DND-41 (cell line): Measurements from ENCODE around the gene RAPGEF5.

Source experiments
- ATAC-seq: fragments of 200-7000 bp; cut with Tn5 transposase; 3 replicates; pipeline ENCODE4 v1.9.1; 2021; ENCODE audit warnings: low read depth; ENCODE audit not compliant: insufficient read depth
- DNase-seq: peaks from one replicate; pipeline ENCODE4 v3.0.0-alpha.2; 2020
- H2AFZ ChIP-seq: 2 replicates; pipeline ENCODE4 v1.6.0; 2012; ENCODE audit warnings: low read depth, low read length
- H3K27ac ChIP-seq: 2 replicates; pipeline ENCODE4 v1.5.1; 2012; ENCODE audit warnings: low read length, inconsistent platforms
- H3K27me3 ChIP-seq: fragments of 200-600 bp; sonication (generic); 2 replicates; pipeline ENCODE4 v1.6.0; 2012; ENCODE audit warnings: low read length, mild to moderate bottlenecking, inconsistent platforms; ENCODE audit not compliant: insufficient read depth, poor library complexity
- H3K36me3 ChIP-seq: 2 replicates; pipeline ENCODE4 v1.5.1; 2012; ENCODE audit warnings: low read length, inconsistent platforms; ENCODE audit not compliant: insufficient read depth
- H3K4me1 ChIP-seq: 2 replicates; pipeline ENCODE4 v1.5.1; 2012; ENCODE audit warnings: mild to moderate bottlenecking, low read length; ENCODE audit not compliant: insufficient read depth
- H3K4me2 ChIP-seq: 2 replicates; pipeline ENCODE4 v1.6.0; 2012; ENCODE audit warnings: mild to moderate bottlenecking, moderate library complexity, low read length, inconsistent platforms; ENCODE audit not compliant: insufficient read depth
- H3K4me3 ChIP-seq, 2 experiments: fragments of 200-600 bp in 1 of 2; shearing (Covaris generic) in 1 of 2; 2 replicates each; pipeline ENCODE4 v1.5.1; 2012 to 2016; ENCODE audit warnings: inconsistent platforms in 2 of 2, low read length in 2 of 2, mild to moderate bottlenecking in 2 of 2, low read depth in 1 of 2, moderate library complexity in 1 of 2
- H3K79me2 ChIP-seq: 2 replicates; pipeline ENCODE4 v1.6.0; 2012; ENCODE audit warnings: low read length, inconsistent platforms; ENCODE audit not compliant: insufficient read depth
- H3K9ac ChIP-seq: 2 replicates; pipeline ENCODE4 v1.6.0; 2012; ENCODE audit warnings: low read depth, mild to moderate bottlenecking, inconsistent platforms, low read length, moderate library complexity
- H3K9me3 ChIP-seq: 2 replicates; pipeline ENCODE4 v1.5.1; 2012; ENCODE audit warnings: low read length, moderate library complexity, mild to moderate bottlenecking, inconsistent platforms; ENCODE audit not compliant: insufficient read depth, severe bottlenecking
- H4K20me1 ChIP-seq: 2 replicates; pipeline ENCODE4 v1.6.0; 2012; ENCODE audit warnings: low read length; ENCODE audit not compliant: insufficient read depth
- EZH2 ChIP-seq: IDR thresholded peaks from 3 replicates; pipeline ENCODE4 v1.6.1; 2012; ENCODE audit warnings: borderline replicate concordance, low read depth, mild to moderate bottlenecking, moderate library complexity, low read length, inconsistent platforms; ENCODE audit not compliant: severe bottlenecking
- TF ChIP-seq, protein P1 (sequence below): IDR thresholded peaks from 2 replicates; pipeline ENCODE4 v1.5.1; 2012; ENCODE audit warnings: borderline replicate concordance, low read length, moderate library complexity, mild to moderate bottlenecking; ENCODE audit not compliant: poor library complexity, severe bottlenecking; ENCODE audit errors: extremely low read depth

RAPGEF5 gene

DNA sequence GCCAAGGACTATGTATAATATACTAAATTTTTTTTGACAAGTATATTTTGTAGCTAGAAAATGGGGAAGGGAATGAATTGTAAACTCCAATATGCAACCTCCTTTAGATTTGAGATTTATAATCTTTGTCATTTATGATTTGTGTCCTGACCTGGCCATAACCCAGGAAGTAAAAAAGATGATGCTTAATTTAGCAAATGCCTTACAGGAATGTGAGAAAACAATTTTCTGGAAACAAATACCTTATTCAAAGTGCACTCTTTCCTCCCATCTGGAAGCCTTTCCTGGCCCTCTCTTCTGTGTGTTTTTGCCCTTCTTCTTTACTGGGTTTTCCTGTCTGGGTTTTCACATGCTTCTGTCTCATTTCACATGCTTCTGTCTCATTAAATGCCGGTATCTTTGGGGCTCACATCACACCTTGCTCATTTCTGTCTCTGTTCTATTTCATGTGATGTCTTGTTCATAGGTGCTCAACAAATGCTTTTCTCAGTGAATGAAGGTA is 149.2 kb downstream of the RAPGEF5 start:
- H3K27ac ChIP-seq, result peak overlapping the region; percentile 20; the same call in 1 of the 2 replicates
- no peaks in the 10 kb centered on the region for H3K79me2 ChIP-seq
- H3K27me3 ChIP-seq, result no peaks in the 10 kb centered on the region
- TF ChIP-seq EZH2, result no peak
- TF ChIP-seq, protein P1, sequence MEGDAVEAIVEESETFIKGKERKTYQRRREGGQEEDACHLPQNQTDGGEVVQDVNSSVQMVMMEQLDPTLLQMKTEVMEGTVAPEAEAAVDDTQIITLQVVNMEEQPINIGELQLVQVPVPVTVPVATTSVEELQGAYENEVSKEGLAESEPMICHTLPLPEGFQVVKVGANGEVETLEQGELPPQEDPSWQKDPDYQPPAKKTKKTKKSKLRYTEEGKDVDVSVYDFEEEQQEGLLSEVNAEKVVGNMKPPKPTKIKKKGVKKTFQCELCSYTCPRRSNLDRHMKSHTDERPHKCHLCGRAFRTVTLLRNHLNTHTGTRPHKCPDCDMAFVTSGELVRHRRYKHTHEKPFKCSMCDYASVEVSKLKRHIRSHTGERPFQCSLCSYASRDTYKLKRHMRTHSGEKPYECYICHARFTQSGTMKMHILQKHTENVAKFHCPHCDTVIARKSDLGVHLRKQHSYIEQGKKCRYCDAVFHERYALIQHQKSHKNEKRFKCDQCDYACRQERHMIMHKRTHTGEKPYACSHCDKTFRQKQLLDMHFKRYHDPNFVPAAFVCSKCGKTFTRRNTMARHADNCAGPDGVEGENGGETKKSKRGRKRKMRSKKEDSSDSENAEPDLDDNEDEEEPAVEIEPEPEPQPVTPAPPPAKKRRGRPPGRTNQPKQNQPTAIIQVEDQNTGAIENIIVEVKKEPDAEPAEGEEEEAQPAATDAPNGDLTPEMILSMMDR, result no peak
- no peak overlapping the region for H3K4me2 ChIP-seq
- no peaks in the 10 kb centered on the region for H4K20me1 ChIP-seq
- H2AFZ ChIP-seq, result no peak overlapping the region
- no peak for DNase-seq
- H3K9ac ChIP-seq, result no peak overlapping the region
- peaks cover 50% of the 10 kb centered on the region for H3K36me3 ChIP-seq
- no peak for ATAC-seq
- H3K4me3 ChIP-seq, result no peak overlapping the region
- H3K4me1 ChIP-seq, result no peaks in the 10 kb centered on the region
- H3K9me3 ChIP-seq, result no peaks in the 10 kb centered on the region

DNA sequence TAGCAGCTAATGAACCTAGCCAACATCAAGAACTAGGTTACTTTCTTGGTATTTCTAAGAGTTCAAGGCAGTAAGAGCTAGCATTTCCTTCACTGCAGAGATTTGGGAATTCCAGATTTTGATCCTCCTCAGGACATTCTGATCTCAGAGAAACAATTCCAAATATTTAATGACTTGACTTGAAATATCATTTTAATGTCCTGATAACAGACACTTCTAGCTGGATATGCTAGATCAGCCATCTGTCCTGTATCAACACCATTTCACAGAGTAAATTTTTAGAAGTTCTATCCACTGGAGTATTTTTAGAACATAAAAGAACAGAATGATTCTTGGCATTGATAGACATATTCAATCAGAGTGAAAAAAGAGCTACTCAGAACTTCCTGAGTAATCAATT is 151.3 kb downstream of the RAPGEF5 start:
- ATAC-seq (no peak), DNase-seq (no peak)
- Histone ChIP-seq H3K4me2 (no peak overlapping the region), H3K27me3 (no peaks in the 10 kb centered on the region), H3K27ac (no peak overlapping the region), H3K79me2 (no peaks in the 10 kb centered on the region; the same call in 1 of the 2 replicates), H3K4me1 (no peaks in the 10 kb centered on the region), H2AFZ (no peak overlapping the region), H3K4me3 (no peak overlapping the region), H3K9ac (no peak overlapping the region), H4K20me1 (no peaks in the 10 kb centered on the region), H3K9me3 (no peaks in the 10 kb centered on the region), H3K36me3 (peaks cover 57% of the 10 kb centered on the region)
- TF ChIP-seq, protein P1, result no peak
- TF ChIP-seq EZH2, result no peak

- no peak overlapping the region for H2AFZ ChIP-seq
- no peaks in the 10 kb centered on the region for H3K9me3 ChIP-seq
- H3K27ac ChIP-seq, result no peak overlapping the region
- no peaks in the 10 kb centered on the region for H3K4me1 ChIP-seq
- no peak overlapping the region for H3K9ac ChIP-seq
- no peaks in the 10 kb centered on the region; the same call in 1 of the 2 replicates for H3K79me2 ChIP-seq
- no peaks in the 10 kb centered on the region for H3K27me3 ChIP-seq
- ATAC-seq (no peak), DNase-seq (no peak)
- no peak for TF ChIP-seq EZH2
- TF ChIP-seq, protein P1, result no peak
- H3K4me3 ChIP-seq, result no peak overlapping the region
- H4K20me1 ChIP-seq, result no peaks in the 10 kb centered on the region
- H3K4me2 ChIP-seq, result no peak overlapping the region
- peaks cover 55% of the 10 kb centered on the region for H3K36me3 ChIP-seq
Measured at GRCh38 chr7:22204312-22204711, 152.6 kb downstream of the RAPGEF5 start.

DNA sequence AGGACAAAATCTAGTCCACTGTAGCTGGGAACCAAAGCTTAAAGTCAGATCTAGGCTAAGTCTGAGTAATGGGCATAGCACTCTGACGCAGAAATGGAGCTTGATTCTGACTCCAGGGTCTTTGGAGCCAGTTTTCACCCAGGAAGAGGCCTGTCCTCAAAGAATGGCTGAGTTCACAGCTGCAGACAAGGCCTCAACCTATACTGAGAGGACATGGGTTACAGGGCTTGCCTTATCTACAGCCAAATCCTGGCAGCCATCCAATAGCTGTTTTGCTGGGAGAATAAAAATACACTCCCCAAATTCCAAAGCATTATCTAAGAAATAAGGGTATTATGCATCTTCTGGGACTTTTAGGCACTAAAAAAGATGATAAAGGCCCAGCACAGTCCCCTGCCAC is 154.8 kb downstream of the RAPGEF5 start:
- no peaks in the 10 kb centered on the region for H3K9me3 ChIP-seq
- DNase-seq (no peak), ATAC-seq (no peak)
- H3K27me3 ChIP-seq, result no peaks in the 10 kb centered on the region
- H3K9ac ChIP-seq, result no peak overlapping the region
- H3K27ac ChIP-seq, result no peak overlapping the region
- no peak overlapping the region for H2AFZ ChIP-seq
- no peaks in the 10 kb centered on the region; the same call in 1 of the 2 replicates for H3K79me2 ChIP-seq
- no peak for TF ChIP-seq EZH2
- TF ChIP-seq, protein P1, result no peak
- H3K4me3 ChIP-seq, result no peak overlapping the region
- H3K4me1 ChIP-seq, result no peaks in the 10 kb centered on the region
- H3K4me2 ChIP-seq, result no peak overlapping the region
- no peaks in the 10 kb centered on the region for H4K20me1 ChIP-seq
- H3K36me3 ChIP-seq, result peaks cover 62% of the 10 kb centered on the region
